ENCODE measurements around the gene LMNTD2.

GRCh38 chr11:518463-519202 is 41.9 kb downstream of the LMNTD2 start:
- TF ChIP-seq EZH2 (IDR thresholded peaks at IDR 0.05; ENCODE audit: insufficient read depth, poor library complexity, severe bottlenecking) = no peak
- TF ChIP-seq EZH2phosphoT487 (IDR thresholded peaks at IDR 0.05; ENCODE audit: insufficient read depth, low read depth) = no peak

All from GM23248 (cell line).